NCI-H1694 treated with DMSO at 0.1 percent for 48 hours (cell line): ENCODE results near the gene TBC1D5.

Experiments used
- DNase-seq: peaks from one replicate; lab custom pipeline; 2025; lab: John Stamatoyannopoulos, UW

TBC1D5 gene

DNA sequence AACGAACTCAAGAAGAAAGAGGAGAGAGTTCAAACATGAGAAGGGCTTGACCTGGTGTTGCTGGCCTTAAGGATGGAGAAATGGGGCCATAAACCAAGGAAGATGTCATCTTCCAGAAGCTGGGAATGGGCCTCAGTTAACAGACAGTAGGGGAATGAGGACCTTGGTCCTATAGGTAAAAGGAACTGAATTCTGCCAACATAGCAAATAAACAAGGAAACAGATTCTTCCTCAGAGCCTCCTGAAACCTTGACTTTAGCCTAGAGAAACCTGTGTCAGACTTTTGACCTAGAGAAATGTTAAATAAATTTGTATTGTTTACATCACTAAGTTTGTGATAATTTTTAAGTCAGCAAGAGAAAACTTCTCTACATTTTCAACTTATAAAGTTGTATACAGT lies 520.9 kb downstream of the TBC1D5 start:
- DNase-seq, result no peak

DNA sequence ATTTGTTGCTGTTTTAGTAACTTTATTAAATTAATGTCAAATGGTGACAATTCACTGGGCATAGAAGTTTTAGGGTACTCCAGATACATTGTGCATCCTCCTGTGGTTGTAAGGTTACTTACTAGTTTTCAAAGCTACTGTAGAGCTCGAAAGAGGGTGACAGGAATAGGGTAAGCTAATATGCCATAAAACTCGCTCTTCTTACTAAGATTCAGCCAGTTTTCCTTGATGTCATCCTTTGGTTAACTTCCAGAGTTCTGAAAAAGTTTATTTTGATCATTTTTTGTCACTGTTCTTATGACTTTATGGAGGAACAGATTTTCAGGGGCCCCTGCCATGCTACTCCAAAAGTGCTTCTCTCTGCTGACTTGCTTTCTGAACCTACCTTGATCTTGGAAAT lies 522.8 kb downstream of the TBC1D5 start:
- DNase-seq, result no peak

GRCh38 chr3:17218587-17218986 lies 523.8 kb downstream of the TBC1D5 start:
- no peak for DNase-seq

DNA sequence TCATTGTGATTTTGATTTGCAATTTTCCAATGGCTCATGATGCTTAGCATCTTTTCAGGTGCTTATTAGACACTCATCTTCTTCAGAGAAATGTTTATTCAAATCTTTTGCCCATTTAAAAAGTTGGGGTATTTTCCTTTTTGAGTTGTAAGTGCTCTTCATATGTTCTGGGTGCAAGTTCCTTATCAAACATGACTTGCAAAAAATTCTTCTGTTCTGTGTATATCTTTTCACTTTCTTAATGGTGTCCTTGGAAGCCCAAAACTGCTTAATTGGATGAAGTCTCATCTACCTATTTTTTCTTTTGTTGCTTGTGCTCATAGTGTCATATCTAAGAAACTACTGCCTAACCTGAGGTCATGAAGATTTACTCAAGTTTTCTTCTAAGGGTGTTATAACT lies 524.8 kb downstream of the TBC1D5 start:
- DNase-seq, result no peak

GRCh38 chr3:17213102-17213501 lies 529.3 kb downstream of the TBC1D5 start:
- DNase-seq, result no peak

GRCh38 chr3:17207979-17208378 lies 534.5 kb downstream of the TBC1D5 start:
- DNase-seq, result no peak

DNA sequence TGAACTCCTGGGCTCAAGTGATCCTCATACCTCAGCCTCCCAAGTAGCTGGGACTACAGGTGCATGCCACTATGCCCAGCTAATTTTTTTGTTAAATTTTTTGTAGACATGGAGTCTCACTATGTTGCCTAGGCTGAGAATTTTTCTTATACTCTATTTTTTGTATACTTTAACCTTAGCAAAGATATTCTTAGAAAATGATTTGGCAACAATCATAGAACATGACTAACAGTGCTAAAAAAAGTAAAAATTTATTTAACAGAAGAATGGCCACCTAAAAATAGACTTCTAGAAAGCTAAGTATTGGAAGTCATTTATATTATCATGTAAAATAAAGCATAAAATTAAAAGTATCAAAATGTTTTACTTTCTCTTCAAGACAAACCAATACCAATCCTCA lies 535.4 kb downstream of the TBC1D5 start:
- no peak for DNase-seq

DNA sequence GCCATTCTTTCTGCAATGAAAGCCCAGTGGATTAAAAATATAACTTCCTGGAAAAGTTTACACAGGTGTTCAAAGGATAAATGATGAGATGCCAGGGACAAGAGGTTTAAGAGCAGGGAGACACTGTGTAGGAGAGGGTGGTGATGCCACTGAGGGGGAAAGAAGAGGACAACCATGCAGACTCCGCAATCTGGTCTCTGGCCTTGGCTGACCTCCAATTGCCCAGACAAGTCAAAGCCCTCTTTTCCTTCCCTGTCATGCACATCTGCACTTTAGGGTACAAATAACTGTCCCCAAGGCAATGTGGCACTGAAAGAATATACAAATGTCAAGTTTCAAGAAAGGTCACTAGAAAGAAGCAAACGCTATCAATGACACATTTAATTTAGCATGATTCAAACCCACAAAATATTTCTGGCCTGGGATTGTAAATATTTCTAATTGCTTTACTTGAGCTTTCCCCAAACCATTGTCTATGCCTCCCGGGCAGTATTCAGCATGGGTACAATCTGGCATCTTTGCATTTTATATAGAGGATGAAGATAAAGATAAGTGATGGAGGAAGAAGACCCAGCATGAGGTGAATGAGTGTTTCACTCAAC lies 538.3 kb downstream of the TBC1D5 start:
- DNase-seq, result no peak

- no peak for DNase-seq
Measured at GRCh38 chr3:17201538-17201937, 540.9 kb downstream of the TBC1D5 start.

DNA sequence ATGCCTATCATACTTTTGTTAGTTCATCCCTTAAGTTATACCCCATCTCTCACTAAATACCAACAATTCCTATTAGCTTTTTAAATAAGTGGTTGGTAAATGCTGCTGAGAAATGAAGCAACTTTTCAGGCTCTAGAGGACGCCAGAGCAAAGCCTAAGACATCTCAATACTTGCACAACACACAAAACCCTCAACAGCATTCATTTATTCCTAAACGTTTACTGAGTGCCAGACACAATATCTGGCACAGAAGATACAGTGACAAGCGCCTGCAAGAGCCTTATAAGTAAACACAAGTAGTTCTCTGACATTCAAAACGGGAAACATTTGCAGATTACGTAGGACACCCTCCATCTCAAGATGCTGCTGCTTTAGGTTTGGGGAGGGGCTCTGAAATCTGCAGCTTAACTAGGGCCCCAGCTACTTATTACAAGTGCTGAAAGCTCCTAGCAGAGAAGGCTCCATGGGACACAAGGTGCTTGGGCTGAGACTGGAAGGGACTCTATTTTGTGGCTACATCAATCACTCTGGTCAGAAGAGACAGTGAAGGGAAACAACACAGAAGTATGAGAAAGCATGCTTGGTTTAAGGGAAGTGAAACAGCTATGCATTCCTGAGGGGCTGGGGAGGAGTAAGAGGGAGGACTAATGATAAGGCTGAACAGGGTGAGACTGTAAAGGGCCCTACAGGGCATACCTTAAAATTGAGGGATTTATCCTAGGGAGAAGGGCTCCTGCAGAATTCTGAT lies 546.4 kb downstream of the TBC1D5 start:
- peak; percentile 2 for DNase-seq

- peak; percentile 96 for DNase-seq
Measured at GRCh38 chr3:17195192-17195611, 547.2 kb downstream of the TBC1D5 start.

GRCh38 chr3:17194116-17194515 lies 548.3 kb downstream of the TBC1D5 start:
- DNase-seq, result peak; percentile 15

GRCh38 chr3:17192995-17193394 lies 549.4 kb downstream of the TBC1D5 start:
- DNase-seq, result no peak

- DNase-seq, result no peak
Measured at GRCh38 chr3:17190353-17191078, 551.9 kb downstream of the TBC1D5 start.

DNA sequence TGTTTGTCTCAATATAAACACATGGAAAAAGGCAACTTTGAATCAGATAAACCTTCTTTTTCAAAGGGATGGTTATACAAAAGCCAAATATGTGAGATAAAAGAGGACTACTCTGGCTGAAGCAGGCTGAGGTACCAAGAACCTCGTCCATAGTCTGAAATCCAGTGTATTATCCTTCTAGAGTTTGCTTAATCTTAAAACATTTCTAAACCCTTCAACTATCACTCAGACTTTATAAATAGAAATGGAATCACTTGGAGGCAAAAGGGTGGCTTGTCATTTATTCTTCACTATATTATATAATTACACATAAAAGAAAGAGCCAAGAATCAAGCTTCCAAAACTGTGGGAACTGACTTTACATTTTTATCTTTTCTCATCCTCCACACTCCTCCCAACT lies 554.1 kb downstream of the TBC1D5 start:
- no peak for DNase-seq

- no peak for DNase-seq
Measured at GRCh38 chr3:17187589-17188184, 554.7 kb downstream of the TBC1D5 start.

- no peak for DNase-seq
Measured at GRCh38 chr3:17183951-17184550, 558.4 kb downstream of the TBC1D5 start.

DNA sequence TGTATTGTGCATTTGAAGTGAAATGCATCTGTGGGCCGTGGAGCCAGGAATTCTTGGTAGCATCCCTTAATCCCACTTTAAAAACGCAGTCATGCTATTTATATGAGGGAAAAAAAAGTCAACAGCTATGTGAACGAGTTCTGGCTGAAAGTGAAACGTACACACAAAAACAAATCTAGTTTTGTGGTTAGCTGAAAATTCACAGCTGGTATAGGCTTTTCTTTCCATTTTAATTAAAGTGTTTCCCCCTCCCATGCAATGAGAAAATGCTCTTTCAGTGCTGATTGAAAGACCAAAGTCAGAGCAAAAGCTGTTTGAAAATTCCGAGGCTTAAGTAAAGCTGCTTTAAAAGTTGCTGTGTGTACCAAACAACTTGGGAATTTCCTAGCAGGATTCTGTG lies 560.3 kb downstream of the TBC1D5 start:
- no peak for DNase-seq

GRCh38 chr3:17181413-17181907 lies 561.0 kb downstream of the TBC1D5 start:
- DNase-seq, result no peak

- DNase-seq, result peak; percentile 73
Measured at GRCh38 chr3:17179381-17180205, 562.8 kb downstream of the TBC1D5 start.

DNA sequence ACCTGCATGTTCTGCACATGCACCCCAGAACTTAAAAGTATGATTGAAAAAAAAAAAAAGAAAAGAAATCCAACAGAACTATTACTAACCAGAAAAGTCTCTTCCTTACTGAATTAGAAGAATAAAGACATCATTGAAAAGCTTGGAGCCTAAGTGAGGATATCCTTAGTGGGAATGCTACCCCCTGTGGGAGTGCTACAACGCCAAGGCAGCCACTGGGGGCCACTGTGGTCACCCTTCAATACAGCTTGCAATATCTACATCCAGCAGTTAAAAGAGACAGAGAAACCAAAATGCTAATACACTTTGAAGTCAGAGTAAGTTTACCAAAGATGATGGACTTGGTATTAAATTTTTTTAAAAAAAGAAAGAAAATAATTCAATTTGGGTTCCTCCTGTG lies 565.7 kb downstream of the TBC1D5 start:
- DNase-seq, result no peak
